GM19238 (cell line): ENCODE measurements around the gene JAG1.
A peak's percentile ranks its signal among the peaks of the same experiment; 100 is the strongest.

Source experiments
- DNase-seq: peaks from one replicate; pipeline ENCODE4 v3.0.0; 2011; ENCODE audit warnings: low spot score; ENCODE audit not compliant: insufficient read length

The JAG1 gene

GRCh38 chr20:10699941-10700340 is 26.1 kb upstream of the JAG1 start:
- no peak for DNase-seq

GRCh38 chr20:10699489-10699888 is 25.7 kb upstream of the JAG1 start:
- no peak for DNase-seq

GRCh38 chr20:10696650-10697049 is 22.9 kb upstream of the JAG1 start:
- DNase-seq, result no peak

DNA sequence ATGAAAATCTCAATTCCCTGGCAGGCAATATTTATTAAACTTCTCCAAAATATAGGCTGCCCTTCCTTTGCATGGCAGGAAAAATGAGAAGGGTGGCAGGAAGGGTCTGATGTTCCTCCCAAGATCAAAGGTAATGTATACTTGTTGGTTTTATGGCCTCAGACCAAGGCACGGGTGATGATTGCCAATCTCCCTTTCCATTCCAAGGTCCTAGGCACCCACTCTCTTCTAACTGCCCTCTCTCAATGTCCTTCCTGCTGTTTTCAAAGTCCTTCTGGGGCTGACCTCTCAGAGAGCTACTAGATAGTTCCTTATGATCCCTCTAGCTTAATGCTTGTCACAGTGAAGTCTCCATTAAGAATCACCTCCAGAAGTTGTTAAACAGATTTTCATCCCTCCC is 15.6 kb upstream of the JAG1 start:
- no peak for DNase-seq

GRCh38 chr20:10687895-10688294 is 14.1 kb upstream of the JAG1 start:
- DNase-seq, result no peak

DNA sequence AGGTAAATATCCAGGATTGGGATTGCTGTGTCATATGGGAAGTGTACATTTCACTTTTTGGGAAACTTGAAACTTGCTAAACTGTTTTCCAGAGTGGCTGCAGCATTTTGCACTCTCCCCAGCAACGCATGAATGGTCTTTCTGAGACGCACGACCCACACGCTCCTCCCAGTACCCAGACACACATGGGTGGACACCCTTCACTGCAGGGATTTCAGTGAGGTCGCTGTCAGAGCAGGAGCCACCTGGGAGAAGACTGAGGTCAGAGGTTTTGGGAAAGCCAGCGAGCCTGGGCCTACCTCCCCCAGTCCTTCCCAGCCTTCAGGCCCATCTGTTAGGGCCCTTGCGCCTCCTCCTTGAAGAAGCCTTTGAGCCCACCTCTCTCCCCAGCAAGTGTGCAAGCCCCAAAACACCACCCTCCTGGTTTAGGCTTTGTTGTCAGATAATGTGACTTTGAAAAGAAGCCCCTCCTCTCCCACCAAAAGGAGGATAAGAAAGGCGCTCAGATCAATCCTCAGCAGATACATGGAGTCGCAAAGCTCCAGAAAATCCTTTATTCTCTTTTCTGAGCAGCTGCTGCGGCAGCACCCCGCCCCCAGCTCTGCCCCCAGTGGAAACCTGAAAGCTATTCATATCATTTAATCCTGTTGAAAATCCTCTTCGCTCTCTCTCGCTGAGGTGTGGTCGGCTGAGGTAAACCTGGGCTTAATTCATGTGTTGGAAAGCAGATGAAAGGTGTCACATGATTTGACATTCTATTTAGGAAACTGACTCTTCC is 12.7 kb upstream of the JAG1 start:
- DNase-seq, result no peak

- DNase-seq, result no peak
Measured at GRCh38 chr20:10683537-10683936, 9.7 kb upstream of the JAG1 start.

- no peak for DNase-seq
Measured at GRCh38 chr20:10682939-10683338, 9.1 kb upstream of the JAG1 start.

GRCh38 chr20:10681494-10681893 is 7.7 kb upstream of the JAG1 start:
- DNase-seq, result no peak

DNA sequence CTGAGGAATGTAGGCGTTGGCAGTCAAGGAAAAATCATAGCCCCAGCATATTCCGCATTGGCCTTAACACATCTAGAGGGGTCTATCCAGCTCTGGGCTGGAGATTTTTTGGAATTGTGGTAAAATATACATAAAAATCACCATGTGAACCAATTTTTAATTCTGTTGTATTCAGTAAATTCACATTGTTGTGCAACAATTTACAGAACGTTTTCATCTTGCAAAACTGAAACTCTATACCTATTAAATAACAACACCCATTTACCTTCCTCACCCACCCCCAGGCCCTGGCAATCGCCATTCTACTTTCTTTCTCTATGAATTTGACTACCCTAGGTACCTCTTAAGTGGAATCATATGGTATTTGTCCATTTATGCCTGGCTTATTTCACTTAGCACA is 6.8 kb upstream of the JAG1 start:
- no peak for DNase-seq

DNA sequence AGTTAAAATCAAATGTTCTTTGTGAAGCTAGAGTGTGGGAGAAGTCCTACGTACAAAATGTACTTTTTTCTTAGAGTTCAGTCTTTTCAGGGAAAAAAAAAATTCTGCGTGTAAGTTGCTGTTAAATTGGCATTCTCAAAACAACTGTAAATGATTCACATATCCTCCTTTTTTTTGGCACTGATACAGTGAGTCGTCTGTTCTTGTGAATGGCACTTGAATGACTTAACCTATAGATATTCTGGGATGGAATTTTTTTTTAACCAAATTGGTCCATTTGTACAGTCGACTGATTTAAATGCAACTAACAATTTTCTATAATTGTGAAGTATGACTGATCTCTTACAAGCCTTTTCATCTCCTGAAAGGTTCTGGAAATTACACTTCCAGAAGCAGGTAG is 5.5 kb upstream of the JAG1 start:
- DNase-seq, result no peak

GRCh38 chr20:10676518-10676917 is 2.7 kb upstream of the JAG1 start:
- no peak for DNase-seq

DNA sequence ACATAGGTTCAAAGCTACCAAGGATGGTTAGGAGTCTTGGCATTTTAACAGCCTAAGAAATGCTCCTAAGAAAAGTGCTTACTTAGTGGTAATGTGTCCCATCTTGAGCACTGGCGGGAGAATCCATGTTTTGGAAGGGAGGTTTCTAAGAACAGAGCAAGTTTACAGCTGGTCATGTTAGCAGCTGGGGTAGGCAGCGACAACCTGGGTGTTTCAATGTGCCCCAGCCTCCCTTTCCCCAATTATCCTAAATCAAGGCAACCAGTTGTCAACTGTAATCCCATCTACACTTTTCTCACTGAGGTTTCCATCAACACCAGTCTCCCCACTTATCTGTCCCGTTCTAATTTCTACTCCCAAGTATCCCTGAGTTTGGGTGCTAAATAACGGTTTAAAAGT is 1.6 kb upstream of the JAG1 start:
- DNase-seq, result no peak

DNA sequence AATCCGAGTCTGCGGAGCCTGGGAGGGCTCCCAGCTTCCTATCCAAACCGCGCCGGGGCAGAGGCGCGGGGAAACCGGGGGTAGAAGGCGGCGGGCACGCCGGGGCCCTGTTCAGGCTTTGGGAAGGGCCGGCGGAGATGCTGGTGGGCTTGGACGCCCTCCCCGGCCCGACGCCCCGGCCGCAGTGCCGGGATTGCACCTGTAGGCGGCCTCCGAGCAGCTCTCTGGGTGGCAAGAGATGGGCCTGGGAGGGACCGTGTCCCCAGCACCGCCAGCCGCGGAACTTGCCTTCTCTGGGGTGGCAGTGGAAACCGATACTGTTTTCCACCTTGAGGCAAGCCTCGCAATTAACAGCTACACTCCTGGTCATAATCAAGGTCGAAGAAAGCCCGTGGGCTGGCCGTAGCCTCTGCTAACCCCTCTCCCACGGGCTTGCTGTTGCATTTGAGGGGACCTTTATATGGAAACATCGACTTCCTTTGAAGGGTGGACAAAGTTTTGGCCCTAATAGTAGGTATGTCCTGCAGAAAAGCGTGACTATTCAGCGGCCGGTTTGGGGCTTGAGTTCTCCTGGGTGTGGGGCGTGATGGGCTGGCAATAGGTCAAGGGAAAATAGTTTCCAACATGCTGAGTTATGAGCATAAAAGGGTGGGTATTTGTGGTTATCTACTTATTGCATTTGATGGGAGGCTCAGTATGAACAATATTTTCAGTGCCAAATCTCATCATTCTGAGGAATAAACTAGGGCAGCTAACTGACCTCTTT is 1.1 kb upstream of the JAG1 start:
- DNase-seq, result peak; percentile 68

DNA sequence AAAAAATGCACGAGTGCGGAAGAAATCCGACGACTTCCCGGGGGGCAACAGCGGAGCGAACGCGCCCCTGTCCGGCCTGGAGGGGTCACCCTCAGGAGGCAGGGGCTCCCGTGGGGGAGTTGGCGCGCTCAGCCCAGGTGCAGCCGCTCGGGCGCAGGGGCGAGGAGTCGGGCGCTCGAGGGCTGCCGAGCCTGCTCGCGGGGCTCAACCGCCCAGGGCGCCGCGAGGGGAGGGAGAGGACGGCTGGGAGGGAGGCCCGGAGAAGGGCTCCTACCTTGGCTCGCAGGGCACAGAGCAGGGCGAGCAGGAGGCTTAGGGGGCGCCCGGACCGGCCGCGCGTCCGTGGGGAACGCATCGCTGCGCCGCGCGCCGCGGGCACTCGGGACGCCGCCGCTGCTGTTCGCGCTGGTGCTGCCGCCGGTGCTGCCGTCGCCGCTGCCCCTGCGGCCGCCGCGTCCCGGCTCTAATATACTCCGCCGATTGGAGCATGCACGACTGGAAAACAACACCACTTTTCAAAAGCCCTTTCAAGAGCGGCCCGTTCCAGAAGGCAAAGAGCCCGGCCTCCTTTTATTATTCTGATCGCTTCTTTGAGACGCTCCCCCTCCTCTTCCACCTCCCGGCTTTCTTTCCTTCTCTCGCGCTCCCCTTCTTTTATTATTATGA is 490 bp downstream of the JAG1 start:
- peak; percentile 24 for DNase-seq

- peak; percentile 11 for DNase-seq
Measured at GRCh38 chr20:10672624-10673127, 1.1 kb downstream of the JAG1 start.

- DNase-seq, result peak; percentile 13
Measured at GRCh38 chr20:10671919-10672623, 1.7 kb downstream of the JAG1 start.

GRCh38 chr20:10671221-10671918 is 2.4 kb downstream of the JAG1 start:
- DNase-seq, result peak; percentile 59

- DNase-seq, result peak; percentile 55
Measured at GRCh38 chr20:10670501-10671220, 3.1 kb downstream of the JAG1 start.

GRCh38 chr20:10669843-10670446 is 3.9 kb downstream of the JAG1 start:
- DNase-seq, result no peak
